NOMO-1 treated with dmso at 0.1 percent for 144 hours (cell line): ENCODE data around the gene PLA2G6.

Experiments
- DNase-seq: peaks from one replicate; lab custom pipeline; 2025; ENCODE audit not compliant: unreplicated experiment; lab: John Stamatoyannopoulos, UW

The PLA2G6 gene

GRCh38 chr22:38214302-38215056 lies 32.8 kb upstream of the PLA2G6 start:
- peak; percentile 66 for DNase-seq

- DNase-seq: no peak
These were observed 32.3 kb upstream of the PLA2G6 start for GRCh38 chr22:38213990-38214301.

- DNase-seq: peak; percentile 84
These were observed 31.8 kb upstream of the PLA2G6 start for GRCh38 chr22:38213319-38213989.

- DNase-seq: no peak
These were observed 30.8 kb upstream of the PLA2G6 start for GRCh38 chr22:38212442-38212841.

- no peak for DNase-seq
These were observed 29.9 kb upstream of the PLA2G6 start for GRCh38 chr22:38211556-38211955.

- DNase-seq: no peak
These were observed 26.9 kb upstream of the PLA2G6 start for GRCh38 chr22:38208551-38208968.

- DNase-seq: no peak
These were observed 26.3 kb upstream of the PLA2G6 start for GRCh38 chr22:38207898-38208432.

- DNase-seq: no peak
These were observed 23.9 kb upstream of the PLA2G6 start for GRCh38 chr22:38205261-38206128.

GRCh38 chr22:38204784-38205183 lies 23.2 kb upstream of the PLA2G6 start:
- no peak for DNase-seq

- no peak for DNase-seq
These were observed 22.4 kb upstream of the PLA2G6 start for GRCh38 chr22:38203855-38204514.

GRCh38 chr22:38203090-38203810 lies 21.6 kb upstream of the PLA2G6 start:
- no peak for DNase-seq

GRCh38 chr22:38202437-38203089 lies 20.9 kb upstream of the PLA2G6 start:
- no peak for DNase-seq

- peak; percentile 74 for DNase-seq
These were observed 20.2 kb upstream of the PLA2G6 start, which contains the start of gene MAFF for GRCh38 chr22:38201711-38202436. Gene MAFF, plus strand, starts transcription at chr22:38201994. Its CDS starts 11,860 bp downstream, at chr22:38213854.

GRCh38 chr22:38201371-38201710 lies 19.7 kb upstream of the PLA2G6 start:
- no peak for DNase-seq

- no peak for DNase-seq
These were observed 18.4 kb upstream of the PLA2G6 start for GRCh38 chr22:38199826-38200559.

GRCh38 chr22:38196791-38197419 lies 15.3 kb upstream of the PLA2G6 start:
- no peak for DNase-seq

- DNase-seq: peak; percentile 72
These were observed 11.9 kb upstream of the PLA2G6 start for GRCh38 chr22:38193580-38193979.

GRCh38 chr22:38192475-38192863 lies 10.8 kb upstream of the PLA2G6 start:
- no peak for DNase-seq
